Cortex of kidney (tissue), 1 donor: ENCODE data around the gene SKAP2.

Source experiments
- DNase-seq: peaks from one replicate; lab custom pipeline; 2025; lab: John Stamatoyannopoulos, UW

The SKAP2 gene

GRCh38 chr7:26777385-26777784, 87.0 kb downstream of the SKAP2 start:
- DNase-seq = no peak

- DNase-seq = no peak
These were observed 103.9 kb downstream of the SKAP2 start for GRCh38 chr7:26760501-26760900.

- no peak for DNase-seq
These were observed 105.3 kb downstream of the SKAP2 start for GRCh38 chr7:26759108-26759507.

- DNase-seq = no peak
These were observed 121.2 kb downstream of the SKAP2 start for GRCh38 chr7:26743205-26743604.

GRCh38 chr7:26735976-26736600, 128.3 kb downstream of the SKAP2 start:
- no peak for DNase-seq

- no peak for DNase-seq
These were observed 135.1 kb downstream of the SKAP2 start for GRCh38 chr7:26729150-26729775.

- DNase-seq = no peak
These were observed 138.3 kb downstream of the SKAP2 start for GRCh38 chr7:26726051-26726450.

- DNase-seq = no peak
These were observed 139.6 kb downstream of the SKAP2 start for GRCh38 chr7:26724795-26725194.

GRCh38 chr7:26723129-26723528, 141.3 kb downstream of the SKAP2 start:
- no peak for DNase-seq

GRCh38 chr7:26721450-26721849, 142.9 kb downstream of the SKAP2 start:
- DNase-seq = no peak

GRCh38 chr7:26718063-26718462, 146.3 kb downstream of the SKAP2 start:
- no peak for DNase-seq

- no peak for DNase-seq
These were observed 150.0 kb downstream of the SKAP2 start for GRCh38 chr7:26714438-26714837.

GRCh38 chr7:26714006-26714405, 150.4 kb downstream of the SKAP2 start:
- no peak for DNase-seq

- DNase-seq = no peak
These were observed 155.0 kb downstream of the SKAP2 start for GRCh38 chr7:26709210-26709990.

GRCh38 chr7:26705567-26705966, 158.8 kb downstream of the SKAP2 start:
- DNase-seq = no peak

GRCh38 chr7:26704786-26705185, 159.6 kb downstream of the SKAP2 start:
- no peak for DNase-seq

- no peak for DNase-seq
These were observed 160.4 kb downstream of the SKAP2 start for GRCh38 chr7:26704036-26704435.

- DNase-seq = no peak
These were observed 163.5 kb downstream of the SKAP2 start for GRCh38 chr7:26700893-26701292.

GRCh38 chr7:26700386-26700785, 164.0 kb downstream of the SKAP2 start:
- no peak for DNase-seq

- no peak for DNase-seq
These were observed 164.6 kb downstream of the SKAP2 start for GRCh38 chr7:26699766-26700165.

GRCh38 chr7:26698806-26699205, 165.6 kb downstream of the SKAP2 start:
- DNase-seq = no peak

- DNase-seq = no peak
These were observed 166.2 kb downstream of the SKAP2 start for GRCh38 chr7:26698194-26698593.

GRCh38 chr7:26696978-26697377, 167.4 kb downstream of the SKAP2 start:
- no peak for DNase-seq
